Caco-2 (cell line): ENCODE measurements around the gene RELCH. TPM values are rescaled to one million over a fixed set of nuclear protein-coding genes. Genes with fewer than 3 reads are reported as not detected.

Experiments used
- BruUV-seq: library from RNA; stranded (reverse); fragments of 400-500 nt; replicated peaks from 2 replicates; lab custom pipeline; 2021; lab: Mats Ljungman, UMichigan
- CTCF ChIA-PET: fragments of 300-600 bp; sonication (Branson Sonifier 250); formaldehyde crosslinking; loops from one replicate; lab custom pipeline; 2022; ENCODE audit warnings: antibody characterized with exemption; lab: Charles Lee
- POLR2A ChIA-PET: fragments of 300-600 bp; sonication (Branson Sonifier 250); formaldehyde crosslinking; loops from one replicate; lab custom pipeline; 2022; ENCODE audit warnings: antibody characterized with exemption; lab: Charles Lee
- DNase-seq, 2 experiments: peaks; one replicate each; pipeline versions ENCODE4 v3.0.0 to v3.0.0-alpha.2; 2020 to 2022
- H3K27me3 ChIP-seq: replicated peaks from 2 replicates; pipeline ENCODE4 v1.6.0; 2011; ENCODE audit warnings: low read length; ENCODE audit not compliant: control insufficient read depth, insufficient read depth
- H3K36me3 ChIP-seq: 2 replicates; pipeline ENCODE4 v1.5.1; 2011; ENCODE audit warnings: low read length; ENCODE audit not compliant: control insufficient read depth, insufficient read depth
- H3K4me1 ChIP-seq: fragments of 250-450 bp; sonication (Bioruptor Pico); 2 replicates; pipeline ENCODE4 v1.5.1; 2020; ENCODE audit warnings: mild to moderate bottlenecking
- H3K4me3 ChIP-seq: 2 replicates; pipeline ENCODE4 v1.5.1; 2011; ENCODE audit warnings: low read depth, mild to moderate bottlenecking, control low read depth, low read length
- H3K9me3 ChIP-seq: fragments of 250-450 bp; sonication (Bioruptor Pico); 2 replicates; pipeline ENCODE4 v1.5.1; 2020; ENCODE audit warnings: mild to moderate bottlenecking, moderate library complexity
- H3K27ac Mint-ChIP-seq: one replicate; pipeline ENCODE4 v1.8.0; 2022; ENCODE audit warnings: mixed read lengths; ENCODE audit not compliant: unreplicated experiment
- H3K27me3 Mint-ChIP-seq: one replicate; pipeline ENCODE4 v1.8.0; 2022; ENCODE audit warnings: mixed read lengths; ENCODE audit not compliant: insufficient read depth, unreplicated experiment
- H3K36me3 Mint-ChIP-seq: one replicate; pipeline ENCODE4 v1.8.0; 2022; ENCODE audit warnings: mild to moderate bottlenecking, mixed read lengths; ENCODE audit not compliant: insufficient read depth, unreplicated experiment
- H3K4me1 Mint-ChIP-seq: one replicate; pipeline ENCODE4 v1.8.0; 2022; ENCODE audit warnings: low read depth, mixed read lengths; ENCODE audit not compliant: unreplicated experiment
- H3K4me3 Mint-ChIP-seq: one replicate; pipeline ENCODE4 v1.8.0; 2022; ENCODE audit warnings: mild to moderate bottlenecking, moderate library complexity, mixed read lengths; ENCODE audit not compliant: unreplicated experiment
- H3K9me3 Mint-ChIP-seq: one replicate; pipeline ENCODE4 v1.8.0; 2022; ENCODE audit warnings: mixed read lengths; ENCODE audit not compliant: unreplicated experiment
- CTCF ChIP-seq, 2 experiments: fragments of 200-600 bp in 1 of 2; IDR thresholded peaks; 1 replicate in 1 of 2; 2 replicates in 1 of 2; pipeline versions ENCODE4 v1.5.1 to v1.8.0; 2011 to 2022; ENCODE audit warnings: antibody characterized with exemption in 1 of 2, control low read depth in 1 of 2, inconsistent platforms in 1 of 2, low read depth in 1 of 2, low read length in 1 of 2, mild to moderate bottlenecking in 1 of 2, moderate library complexity in 1 of 2; ENCODE audit not compliant: insufficient read depth in 1 of 2, severe bottlenecking in 1 of 2, unreplicated experiment in 1 of 2
- intact Hi-C: fragments of 100-400 bp; cut with micrococcal nuclease; formaldehyde crosslinking; loops from one replicate; pipeline ENCODE4 v1.10.0; 2022; ENCODE audit not compliant: unreplicated experiment
- total RNA-seq: library from RNA; stranded (reverse); gene quantifications from 2 replicates; pipeline ENCODE4 v1.2.3, GENCODE V29; 2022

The RELCH gene
- total RNA-seq, 1 experiment from 2014 or later: 16.8 TPM

GRCh38 chr18:62343316-62343715 lies 156.3 kb downstream of the RELCH start:
- no peak overlapping the region for H3K27ac Mint-ChIP-seq
- H3K36me3 Mint-ChIP-seq: no peaks in the 10 kb centered on the region
- TF ChIP-seq CTCF (IDR thresholded peaks at IDR 0.05; ENCODE audit: insufficient read depth in 1 of 2, low read depth in 1 of 2, low read length in 1 of 2, severe bottlenecking in 1 of 2, unreplicated experiment in 1 of 2): no peak
- H3K9me3 Mint-ChIP-seq: no peaks in the 10 kb centered on the region
- Histone ChIP-seq H3K27me3 (no peaks in the 10 kb centered on the region), H3K4me1 (no peaks in the 10 kb centered on the region), H3K9me3 (no peaks in the 10 kb centered on the region), H3K4me3 (no peak overlapping the region), H3K36me3 (no peaks in the 10 kb centered on the region)
- intact Hi-C loops: no loop called here
- CTCF ChIA-PET: no interaction called here
- POLR2A ChIA-PET: no interaction called here
- no TSS peak for BruUV-seq
- no peak overlapping the region for H3K4me3 Mint-ChIP-seq
- H3K4me1 Mint-ChIP-seq: peaks cover 8% of the 10 kb centered on the region
- no peaks in the 10 kb centered on the region for H3K27me3 Mint-ChIP-seq
- DNase-seq: no peak

- intact Hi-C loops: no loop called here
These were observed 158.9 kb downstream of the RELCH start for GRCh38 chr18:62345909-62346308.

GRCh38 chr18:62346333-62347088 lies 159.5 kb downstream of the RELCH start:
- Mint-ChIP-seq H3K4me1 (no peaks in the 10 kb centered on the region), H3K27me3 (no peaks in the 10 kb centered on the region), H3K4me3 (no peak overlapping the region), H3K9me3 (no peaks in the 10 kb centered on the region), H3K27ac (no peak overlapping the region), H3K36me3 (no peaks in the 10 kb centered on the region)
- Histone ChIP-seq H3K4me3 (no peak overlapping the region), H3K9me3 (no peaks in the 10 kb centered on the region), H3K4me1 (no peaks in the 10 kb centered on the region), H3K36me3 (no peaks in the 10 kb centered on the region), H3K27me3 (no peaks in the 10 kb centered on the region)
- TF ChIP-seq CTCF (IDR thresholded peaks at IDR 0.05; ENCODE audit: insufficient read depth in 1 of 2, low read depth in 1 of 2, low read length in 1 of 2, severe bottlenecking in 1 of 2, unreplicated experiment in 1 of 2): no peak
- intact Hi-C loops: no loop called here
- no peak for DNase-seq
- ChIA-PET POLR2A (no interaction called here), CTCF (no interaction called here)
- BruUV-seq: no TSS peak

More at GRCh38 chr18:62345909-62346308, 158.9 kb downstream of the RELCH start:
- Mint-ChIP-seq H3K27ac (no peak overlapping the region), H3K4me1 (no peaks in the 10 kb centered on the region), H3K36me3 (no peaks in the 10 kb centered on the region), H3K4me3 (no peak overlapping the region), H3K27me3 (no peaks in the 10 kb centered on the region), H3K9me3 (no peaks in the 10 kb centered on the region)
- BruUV-seq: no TSS peak
- DNase-seq: no peak
- ChIA-PET CTCF (no interaction called here), POLR2A (no interaction called here)
- Histone ChIP-seq H3K27me3 (no peaks in the 10 kb centered on the region), H3K9me3 (no peaks in the 10 kb centered on the region), H3K4me3 (no peak overlapping the region), H3K4me1 (no peaks in the 10 kb centered on the region), H3K36me3 (no peaks in the 10 kb centered on the region)
- no peak for TF ChIP-seq CTCF (IDR thresholded peaks at IDR 0.05; ENCODE audit: insufficient read depth in 1 of 2, low read depth in 1 of 2, low read length in 1 of 2, severe bottlenecking in 1 of 2, unreplicated experiment in 1 of 2)
